ENCODE data around the gene STARD7.
"Not testable (repeated sequence)": the region's sequence is repeated elsewhere in the genome, so short reads cannot be mapped to it uniquely, and the experiment has no call there.

The STARD7 gene

GRCh38 chr2:96208143-96209010 is at the start of gene STARD7:
TSS of gene STARD7 (minus strand) at chr2:96208827. CDS start at chr2:96208434, 393 bp downstream.
- in situ Hi-C loops (cut with MboI; ENCODE audit: low pct_unique_long_range_greater_than_20kb, low sequenced_read_pairs), result no loop called here
- DNase-seq, result peak; percentile 99

- in situ Hi-C loops (cut with MboI; ENCODE audit: low pct_unique_long_range_greater_than_20kb, low sequenced_read_pairs), result not testable (repeated sequence)
- peak; percentile 78 for DNase-seq
Observed at GRCh38 chr2:96257744-96258143, 49.1 kb upstream of the STARD7 start.

DNA sequence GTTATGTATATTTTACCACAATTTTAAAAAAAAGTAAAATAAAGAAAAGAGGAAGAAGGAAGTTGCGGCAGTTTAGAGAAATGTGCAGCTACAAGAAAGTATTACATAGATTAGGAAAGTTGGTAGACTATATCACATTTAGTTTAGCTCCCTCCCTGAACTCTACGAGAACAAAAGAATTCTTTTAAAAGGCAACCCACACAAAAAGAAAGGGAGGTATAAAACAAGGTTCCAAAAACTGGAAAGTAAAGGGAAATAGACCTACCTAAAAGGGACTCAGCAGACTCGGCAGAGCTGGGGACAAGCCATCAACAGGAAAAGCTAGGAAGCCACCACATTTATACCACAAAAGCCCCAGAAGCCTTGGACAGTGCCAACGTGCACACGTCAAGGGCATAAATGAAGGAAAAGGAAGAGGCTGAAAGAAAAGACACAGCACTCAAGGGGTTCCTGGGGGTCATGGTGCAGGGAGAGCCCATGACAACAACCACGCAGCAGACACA is 48.0 kb upstream of the STARD7 start:
- in situ Hi-C loops (cut with MboI; ENCODE audit: low pct_unique_long_range_greater_than_20kb, low sequenced_read_pairs), result no loop called here
- peak; percentile 72 for DNase-seq

DNA sequence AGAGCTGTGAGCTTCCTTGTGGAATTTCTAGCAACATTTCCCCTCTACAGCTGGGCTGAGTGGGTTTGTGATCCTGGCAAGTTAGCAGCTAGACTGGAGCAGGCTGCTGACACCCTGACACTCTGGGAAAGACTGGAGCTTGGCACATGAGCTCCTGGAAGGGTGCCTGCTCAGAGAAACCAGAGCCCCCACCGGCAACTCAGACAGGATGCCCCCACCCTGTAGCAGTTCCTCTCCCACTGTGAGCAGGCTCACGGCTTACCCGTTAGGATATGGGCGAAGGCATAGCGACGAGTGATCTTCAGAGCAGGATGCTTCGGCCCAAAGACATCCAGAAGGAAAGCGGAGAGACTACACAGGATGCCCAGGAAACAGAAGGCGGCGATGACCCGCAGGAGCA is 45.9 kb upstream of the STARD7 start:
- in situ Hi-C loops (cut with MboI; ENCODE audit: low pct_unique_long_range_greater_than_20kb, low sequenced_read_pairs), result no loop called here

DNA sequence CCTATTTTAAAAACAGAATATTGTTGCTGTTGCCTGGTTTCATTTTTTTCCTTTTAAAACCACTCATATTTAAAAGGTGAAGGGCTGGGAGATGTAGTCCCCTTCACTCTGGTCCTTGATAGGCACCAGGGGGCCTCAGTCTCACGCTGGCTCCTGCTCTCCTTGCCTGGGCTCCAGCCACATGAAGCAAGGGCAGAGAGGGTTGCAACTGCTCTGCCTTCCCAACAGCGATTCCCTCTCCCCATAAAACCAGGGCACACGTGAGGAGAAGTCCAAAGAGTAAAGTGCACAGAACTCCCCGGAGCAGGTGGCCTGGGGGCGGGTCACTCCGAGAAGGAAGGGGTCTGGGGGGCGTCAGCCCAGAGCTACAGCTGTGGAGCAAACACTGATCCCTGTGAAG is 44.4 kb upstream of the STARD7 start:
- no peak for DNase-seq
- in situ Hi-C loops (cut with MboI; ENCODE audit: low pct_unique_long_range_greater_than_20kb, low sequenced_read_pairs), result no loop called here

More for the DNA sequence above, 45.9 kb upstream of the STARD7 start:
- DNase-seq, result no peak

- in situ Hi-C loops (cut with MboI; ENCODE audit: low pct_unique_long_range_greater_than_20kb, low sequenced_read_pairs), result no loop called here
- DNase-seq, result no peak
Observed at GRCh38 chr2:96252526-96252925, 43.9 kb upstream of the STARD7 start.

- in situ Hi-C loops (cut with MboI; ENCODE audit: low pct_unique_long_range_greater_than_20kb, low sequenced_read_pairs), result no loop called here
Observed at GRCh38 chr2:96251721-96252292, 43.2 kb upstream of the STARD7 start.

DNA sequence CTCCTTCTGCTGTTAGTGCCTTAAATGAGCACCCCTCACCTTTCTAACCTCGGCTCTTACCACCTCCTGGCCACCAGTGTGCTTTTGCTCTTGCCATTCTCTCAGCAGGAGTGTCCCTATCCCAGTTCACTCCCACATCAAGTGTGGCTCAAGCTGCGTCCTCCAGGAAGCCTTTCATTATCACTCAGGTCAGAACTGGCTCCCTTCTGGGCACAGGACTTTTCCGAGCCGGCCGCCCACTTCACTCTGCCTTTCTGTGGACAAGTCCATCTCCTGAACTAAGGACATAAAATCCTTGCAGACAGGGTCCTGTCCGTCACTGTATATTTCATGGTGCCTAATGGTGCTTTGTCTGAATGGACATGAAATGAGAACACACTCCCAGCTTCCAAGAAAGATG is 41.6 kb upstream of the STARD7 start:
- in situ Hi-C loops (cut with MboI; ENCODE audit: low pct_unique_long_range_greater_than_20kb, low sequenced_read_pairs), result no loop called here
- no peak for DNase-seq

More at GRCh38 chr2:96251721-96252292, 43.2 kb upstream of the STARD7 start:
- no peak for DNase-seq

- DNase-seq, result no peak
- in situ Hi-C loops (cut with MboI; ENCODE audit: low pct_unique_long_range_greater_than_20kb, low sequenced_read_pairs), result no loop called here
Observed at GRCh38 chr2:96249654-96250053, 41.0 kb upstream of the STARD7 start.

- DNase-seq, result no peak
- in situ Hi-C loops (cut with MboI; ENCODE audit: low pct_unique_long_range_greater_than_20kb, low sequenced_read_pairs), result no loop called here
Observed at GRCh38 chr2:96248624-96249023, 40.0 kb upstream of the STARD7 start.

DNA sequence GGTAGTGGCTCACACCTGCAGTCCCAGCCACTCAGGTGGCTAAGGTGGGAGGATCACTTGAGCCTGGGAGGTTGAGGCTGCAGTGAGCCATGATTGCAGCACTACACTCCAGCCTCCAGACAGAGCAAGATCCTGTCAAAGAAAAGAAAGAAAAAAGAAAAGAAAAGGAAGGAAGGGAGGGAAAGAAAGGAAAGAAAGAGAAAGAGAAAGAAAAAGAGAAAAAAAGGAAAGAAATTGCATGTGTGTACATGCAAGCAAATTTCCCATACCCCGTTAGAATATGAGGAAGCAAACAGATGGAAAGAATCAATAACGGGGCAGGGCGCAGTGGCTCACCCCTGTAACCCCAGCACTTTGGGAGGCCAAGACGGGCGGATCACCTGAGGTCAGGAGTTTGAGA is 39.3 kb upstream of the STARD7 start:
- in situ Hi-C loops (cut with MboI; ENCODE audit: low pct_unique_long_range_greater_than_20kb, low sequenced_read_pairs), result no loop called here
- DNase-seq, result no peak

DNA sequence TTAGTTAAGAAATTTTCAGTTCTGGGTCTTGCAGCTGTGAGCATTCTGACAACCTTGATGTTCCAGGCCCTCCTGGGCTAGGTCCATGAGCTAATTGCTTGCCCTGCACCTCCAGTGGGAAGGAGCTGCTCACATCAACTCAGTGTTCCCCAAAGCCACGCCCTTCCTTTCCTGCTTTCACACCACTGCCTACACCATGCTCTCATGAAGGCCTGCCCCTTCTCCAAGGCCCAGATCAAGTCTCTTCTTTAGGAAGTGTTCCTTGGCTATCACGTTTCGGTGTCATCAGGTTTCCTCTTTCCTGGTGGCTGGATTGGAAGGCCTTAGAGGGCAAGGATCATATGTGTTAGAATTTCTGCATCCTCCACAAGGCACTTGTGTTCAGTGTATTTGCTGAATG is 38.4 kb upstream of the STARD7 start:
- in situ Hi-C loops (cut with MboI; ENCODE audit: low pct_unique_long_range_greater_than_20kb, low sequenced_read_pairs), result no loop called here
- peak; percentile 41 for DNase-seq

- DNase-seq, result peak; percentile 54
- in situ Hi-C loops (cut with MboI; ENCODE audit: low pct_unique_long_range_greater_than_20kb, low sequenced_read_pairs), result no loop called here
Observed at GRCh38 chr2:96245609-96246390, 37.2 kb upstream of the STARD7 start.

DNA sequence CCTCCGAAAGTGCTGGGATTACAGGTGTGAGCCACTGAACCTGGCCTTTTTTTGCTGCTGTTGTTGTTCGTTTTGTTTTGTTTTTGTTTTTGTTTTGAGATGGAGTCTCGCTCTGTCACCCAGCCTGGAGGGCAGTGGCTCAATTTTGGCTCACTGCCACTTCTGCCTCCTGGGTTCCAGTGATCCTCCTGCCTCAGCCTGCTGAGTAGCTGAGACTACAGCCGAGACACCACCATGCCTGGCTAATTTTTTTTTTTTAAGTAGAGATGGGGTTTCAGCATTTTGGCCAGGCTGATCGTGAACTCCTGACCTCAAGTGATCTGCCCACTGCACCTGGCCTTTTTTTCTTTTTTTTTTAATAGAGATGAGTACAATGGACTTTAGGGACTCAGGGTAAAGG is 35.2 kb upstream of the STARD7 start:
- in situ Hi-C loops (cut with MboI; ENCODE audit: low pct_unique_long_range_greater_than_20kb, low sequenced_read_pairs), result no loop called here

DNA sequence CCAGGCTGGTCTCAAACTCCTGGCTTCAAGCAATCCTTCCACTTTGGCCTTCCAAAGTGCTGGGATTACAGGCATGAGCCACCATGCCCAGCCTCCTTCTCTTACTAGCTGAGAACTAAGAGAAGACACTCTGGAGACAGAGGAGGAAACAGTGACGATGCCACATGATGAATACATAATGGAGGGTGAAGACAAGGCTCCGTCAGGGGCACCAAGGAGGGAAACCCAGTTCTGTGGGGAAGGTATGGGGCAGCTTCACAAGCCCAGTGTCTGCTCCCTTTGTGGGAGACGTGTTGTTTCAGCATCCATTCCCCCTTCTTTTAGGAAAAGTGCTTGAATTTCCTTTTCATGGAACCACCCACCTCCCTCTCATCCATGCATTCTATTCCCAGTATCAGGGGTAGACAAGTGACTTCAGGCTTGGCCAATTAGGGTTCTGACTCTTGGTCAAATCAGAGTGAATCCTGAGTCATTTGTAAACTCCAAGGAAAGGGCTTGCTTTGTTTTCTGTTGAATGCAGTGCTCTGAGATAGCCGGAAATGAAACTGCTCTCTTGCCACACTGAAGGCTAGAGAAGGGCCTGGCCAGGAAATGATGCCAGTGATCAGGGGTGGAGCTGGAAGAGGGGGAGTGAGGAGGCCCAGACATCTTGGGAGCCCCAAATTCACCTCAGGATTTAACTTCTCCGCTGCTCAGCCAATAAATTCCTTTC is 33.4 kb upstream of the STARD7 start:
- DNase-seq, result peak; percentile 53
- in situ Hi-C loops (cut with MboI; ENCODE audit: low pct_unique_long_range_greater_than_20kb, low sequenced_read_pairs), result no loop called here

More for the DNA sequence above, 35.2 kb upstream of the STARD7 start:
- DNase-seq, result no peak

DNA sequence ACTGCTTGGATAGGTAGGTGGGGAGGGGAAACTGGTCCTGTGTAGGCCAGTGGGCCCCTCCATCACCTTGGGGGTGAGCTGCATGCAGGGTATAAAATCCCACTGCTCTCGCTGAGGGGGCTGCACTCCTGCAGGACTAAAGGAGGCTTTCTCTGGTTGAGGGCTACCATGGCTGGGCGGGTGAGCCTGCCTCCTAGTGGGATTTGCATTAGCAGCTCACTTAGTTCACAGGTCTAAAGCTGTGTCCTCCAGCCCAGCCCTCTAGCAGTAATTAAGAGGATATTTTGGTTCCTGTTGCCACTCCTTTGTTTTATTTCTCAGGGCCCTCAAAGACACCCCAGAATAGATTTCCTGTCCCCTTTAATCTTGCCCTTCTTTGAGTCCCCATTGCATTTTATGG is 32.6 kb upstream of the STARD7 start:
- no peak for DNase-seq
- in situ Hi-C loops (cut with MboI; ENCODE audit: low pct_unique_long_range_greater_than_20kb, low sequenced_read_pairs), result no loop called here

DNA sequence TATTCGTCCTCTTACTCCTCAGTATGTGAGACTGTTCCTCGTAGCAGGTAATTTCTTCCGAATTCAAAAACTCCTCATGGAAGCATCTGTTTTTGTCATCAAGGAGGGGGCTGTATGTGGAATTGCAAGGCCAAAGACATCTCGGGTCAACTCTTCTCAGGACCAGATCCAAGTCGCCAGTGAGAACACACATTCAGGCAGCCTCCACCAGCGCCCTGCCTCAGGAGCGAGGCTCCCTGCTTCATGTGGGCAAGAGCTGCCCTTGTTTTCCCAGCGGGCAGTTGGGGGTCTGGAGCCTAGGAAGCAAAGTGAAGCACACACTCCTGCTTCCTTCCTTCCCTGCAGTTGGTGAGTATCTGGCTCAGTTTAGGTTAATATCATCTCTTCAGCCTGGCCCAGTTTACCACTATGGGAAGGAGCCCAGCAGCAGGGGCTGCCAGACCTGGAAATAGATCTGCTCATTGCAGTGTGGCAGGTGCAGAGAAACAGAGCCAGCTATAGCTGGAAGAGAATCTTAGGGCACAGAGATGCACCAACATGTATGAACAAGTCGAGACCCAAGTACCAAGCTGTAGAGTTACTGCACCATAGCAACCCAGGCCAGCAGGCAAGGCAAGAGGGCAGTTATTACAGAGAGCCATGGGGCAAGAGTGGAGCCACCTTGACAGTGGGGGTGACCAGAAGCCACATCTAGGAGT is 31.9 kb upstream of the STARD7 start:
- in situ Hi-C loops (cut with MboI; ENCODE audit: low pct_unique_long_range_greater_than_20kb, low sequenced_read_pairs), result no loop called here
- DNase-seq, result no peak

DNA sequence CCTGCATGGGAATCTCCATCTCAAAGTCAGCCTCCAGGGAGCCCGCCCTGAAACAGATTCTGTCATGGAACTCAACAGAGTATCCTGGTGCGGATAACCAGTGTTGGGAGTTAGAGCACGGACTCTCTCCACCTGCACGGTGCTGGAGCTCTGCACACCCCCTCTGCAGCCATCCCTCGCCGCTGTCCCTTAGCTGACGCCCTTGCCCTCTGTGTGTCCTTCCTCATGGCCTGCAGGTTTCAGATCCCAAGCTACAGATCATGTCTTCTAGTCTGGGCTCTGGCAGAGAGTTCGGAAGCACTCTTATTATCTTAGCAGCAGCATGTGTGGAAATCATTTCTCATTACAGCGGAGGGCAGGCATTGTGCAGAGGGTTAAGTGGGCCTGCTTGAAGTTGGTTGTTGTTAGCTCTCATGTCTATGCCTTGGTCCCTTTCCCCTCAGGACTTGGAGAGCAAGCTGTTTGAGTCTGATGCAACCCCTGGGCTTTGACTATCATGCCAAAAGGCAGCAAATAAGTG is 31.2 kb upstream of the STARD7 start:
- DNase-seq, result no peak
- in situ Hi-C loops (cut with MboI; ENCODE audit: low pct_unique_long_range_greater_than_20kb, low sequenced_read_pairs), result no loop called here

All from KBM-7 (cell line).